ENCODE results near the gene PLCXD3. TPM values are rescaled to one million over a fixed set of nuclear protein-coding genes. Genes with fewer than 3 reads are reported as not detected.
A peak's percentile ranks its signal among the peaks of the same experiment; 100 is the strongest.

The PLCXD3 gene, protein sequence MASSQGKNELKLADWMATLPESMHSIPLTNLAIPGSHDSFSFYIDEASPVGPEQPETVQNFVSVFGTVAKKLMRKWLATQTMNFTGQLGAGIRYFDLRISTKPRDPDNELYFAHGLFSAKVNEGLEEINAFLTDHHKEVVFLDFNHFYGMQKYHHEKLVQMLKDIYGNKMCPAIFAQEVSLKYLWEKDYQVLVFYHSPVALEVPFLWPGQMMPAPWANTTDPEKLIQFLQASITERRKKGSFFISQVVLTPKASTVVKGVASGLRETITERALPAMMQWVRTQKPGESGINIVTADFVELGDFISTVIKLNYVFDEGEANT
- polyA plus RNA-seq (ENCODE audit: insufficient read length in 4 of 4) = under 1 TPM; 0.30 to 0.56 (median 0.37) TPM

DNA sequence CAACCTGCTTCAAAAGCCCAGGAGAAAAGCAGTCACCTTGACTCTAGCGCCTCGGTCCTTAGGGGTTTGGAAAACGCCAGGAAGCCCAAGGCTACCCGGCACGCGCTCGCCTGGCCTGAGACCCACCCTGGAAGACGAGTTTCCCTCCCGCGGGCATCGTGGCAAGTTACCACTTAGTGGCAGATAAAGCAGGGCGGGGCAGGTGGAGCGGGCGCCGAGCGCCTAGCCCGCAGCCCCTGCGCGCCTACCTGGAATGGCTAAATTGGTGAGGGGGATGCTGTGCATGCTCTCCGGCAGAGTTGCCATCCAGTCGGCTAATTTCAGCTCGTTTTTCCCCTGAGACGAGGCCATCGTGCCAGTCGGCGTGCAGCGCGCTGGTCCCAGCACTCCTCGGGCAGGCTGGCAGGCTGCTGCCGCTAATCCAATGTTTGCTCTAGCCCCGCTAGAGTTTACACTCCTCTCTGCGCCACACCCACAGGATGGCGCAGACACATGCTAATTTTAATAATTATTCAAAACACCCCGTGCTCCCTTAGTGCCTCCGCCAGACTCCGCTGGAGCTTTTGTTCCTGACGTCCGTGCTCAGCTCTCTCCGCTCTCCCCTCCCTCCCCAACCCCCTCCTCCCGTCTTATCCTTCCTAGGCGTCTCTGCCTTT lies at the start of gene PLCXD3:
TSS of gene PLCXD3 (minus strand) at position 426 of the 656 bp plus-strand sequence. CDS start at position 351, 75 bp downstream.
- peak in 1 of 4 donors; percentile 9 for DNase-seq (ENCODE audit: low read depth in 4 of 4, low spot score in 2 of 4)

GRCh38 chr5:41559184-41559583 lies 48.8 kb upstream of the PLCXD3 start:
- DNase-seq (ENCODE audit: low read depth in 4 of 4, low spot score in 2 of 4) = no peak

- no peak for DNase-seq (ENCODE audit: low read depth in 4 of 4, low spot score in 2 of 4)
These were observed 47.9 kb upstream of the PLCXD3 start for GRCh38 chr5:41558295-41558694.

GRCh38 chr5:41547991-41548390 lies 37.6 kb upstream of the PLCXD3 start:
- DNase-seq (ENCODE audit: low read depth in 4 of 4, low spot score in 2 of 4) = no peak

DNA sequence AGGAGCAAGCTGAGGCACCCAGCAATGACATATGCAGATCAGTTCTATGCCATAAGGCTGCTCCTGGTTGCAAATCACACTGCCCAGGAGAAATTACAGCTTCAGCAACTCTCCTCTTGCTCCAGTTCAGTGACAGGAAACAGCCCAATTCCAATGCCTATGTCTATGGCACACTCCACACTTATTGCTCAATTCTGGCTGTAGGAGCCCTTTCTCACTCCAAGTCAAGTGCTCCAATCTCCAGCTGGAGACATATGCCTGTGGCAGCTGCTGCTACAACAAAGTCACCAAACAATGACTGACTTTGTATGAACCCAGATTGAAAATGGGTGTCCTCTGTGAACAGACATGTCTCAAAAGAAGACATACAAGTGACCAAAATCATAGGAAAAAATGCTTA lies 31.8 kb upstream of the PLCXD3 start:
- no peak for DNase-seq (ENCODE audit: low read depth in 4 of 4, low spot score in 2 of 4)

- DNase-seq (ENCODE audit: low read depth in 4 of 4, low spot score in 2 of 4) = no peak
These were observed 29.1 kb upstream of the PLCXD3 start for GRCh38 chr5:41539454-41539853.

GRCh38 chr5:41537581-41537980 lies 27.2 kb upstream of the PLCXD3 start:
- DNase-seq (ENCODE audit: low read depth in 4 of 4, low spot score in 2 of 4) = no peak

DNA sequence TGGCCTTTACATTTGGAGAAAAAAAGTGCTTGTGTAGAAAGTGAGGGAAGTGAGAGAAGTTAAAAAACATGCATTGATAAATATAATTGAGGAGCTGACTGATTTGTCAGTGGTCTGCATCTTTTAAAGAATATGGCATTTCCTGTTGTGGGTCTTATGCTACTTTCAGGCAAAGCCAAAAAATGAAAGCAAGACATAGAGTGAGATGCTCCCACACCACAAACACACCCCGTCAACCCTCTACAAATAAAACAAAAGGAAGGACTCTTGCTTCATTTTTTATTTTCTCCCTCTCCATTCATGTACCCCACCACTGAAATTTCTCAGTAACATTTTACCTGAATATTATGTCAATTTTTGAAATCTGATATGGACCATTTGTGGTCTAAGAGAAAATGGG lies 22.1 kb upstream of the PLCXD3 start:
- DNase-seq (ENCODE audit: low read depth in 4 of 4, low spot score in 2 of 4) = no peak

DNA sequence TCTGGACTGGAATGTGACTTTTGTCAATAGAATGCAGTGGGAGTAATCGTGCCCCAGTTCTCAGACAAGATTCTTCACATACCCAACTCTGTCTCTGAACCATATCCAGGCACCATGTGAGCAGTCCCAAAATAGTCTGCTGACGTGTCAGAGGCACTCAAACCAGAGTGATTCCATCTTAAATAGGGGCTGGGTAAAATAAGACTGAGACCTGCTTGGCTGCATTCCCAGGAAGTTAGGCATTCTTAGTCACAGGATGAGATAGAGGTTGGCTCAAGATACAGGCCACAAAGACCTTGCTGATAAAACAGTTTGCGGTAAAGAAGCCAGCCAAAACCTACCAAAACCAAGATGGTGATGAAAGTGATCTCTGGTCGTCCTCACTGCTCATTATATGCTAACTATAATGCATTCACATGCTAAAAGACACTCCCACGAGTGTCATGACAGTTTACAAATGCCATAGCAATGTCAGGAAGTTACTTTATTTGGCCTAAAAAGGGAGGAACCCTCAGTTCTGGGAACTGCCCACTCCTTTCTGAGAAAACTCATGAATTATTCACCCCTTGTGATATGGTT lies 16.9 kb upstream of the PLCXD3 start:
- DNase-seq (ENCODE audit: low read depth in 4 of 4, low spot score in 2 of 4) = no peak

GRCh38 chr5:41526699-41527098 lies 16.3 kb upstream of the PLCXD3 start:
- DNase-seq (ENCODE audit: low read depth in 4 of 4, low spot score in 2 of 4) = no peak

DNA sequence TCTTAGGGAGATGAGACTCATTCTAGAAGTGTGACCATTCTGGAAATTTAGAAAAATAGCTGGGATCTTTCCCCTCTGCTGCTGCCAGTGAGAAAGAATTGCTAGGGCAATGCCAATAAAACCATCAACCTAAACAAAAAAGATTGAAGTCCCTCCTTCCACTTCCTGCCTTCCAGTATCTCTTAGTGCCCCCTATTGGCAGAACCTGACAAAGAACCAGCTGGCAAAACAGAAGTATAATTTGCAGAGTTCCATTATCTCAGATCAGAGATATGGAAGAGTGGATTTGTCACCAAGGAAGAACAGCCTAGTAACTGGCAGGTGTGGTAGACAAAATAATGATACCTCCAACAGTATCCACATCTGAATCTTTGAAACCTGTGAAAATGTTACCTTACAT lies 13.8 kb upstream of the PLCXD3 start:
- DNase-seq (ENCODE audit: low read depth in 4 of 4, low spot score in 2 of 4) = no peak

- no peak for DNase-seq (ENCODE audit: low read depth in 4 of 4, low spot score in 2 of 4)
These were observed 11.9 kb upstream of the PLCXD3 start for GRCh38 chr5:41522193-41522786.

- no peak for DNase-seq (ENCODE audit: low read depth in 4 of 4, low spot score in 2 of 4)
These were observed 9.4 kb upstream of the PLCXD3 start for GRCh38 chr5:41519801-41520200.

- peak in 1 of 4 donors; percentile 16 for DNase-seq (ENCODE audit: low read depth in 4 of 4, low spot score in 2 of 4)
These were observed 7.5 kb upstream of the PLCXD3 start for GRCh38 chr5:41517909-41518308.

GRCh38 chr5:41511241-41511640 lies 840 bp upstream of the PLCXD3 start:
- no peak for DNase-seq (ENCODE audit: low read depth in 4 of 4, low spot score in 2 of 4)

DNA sequence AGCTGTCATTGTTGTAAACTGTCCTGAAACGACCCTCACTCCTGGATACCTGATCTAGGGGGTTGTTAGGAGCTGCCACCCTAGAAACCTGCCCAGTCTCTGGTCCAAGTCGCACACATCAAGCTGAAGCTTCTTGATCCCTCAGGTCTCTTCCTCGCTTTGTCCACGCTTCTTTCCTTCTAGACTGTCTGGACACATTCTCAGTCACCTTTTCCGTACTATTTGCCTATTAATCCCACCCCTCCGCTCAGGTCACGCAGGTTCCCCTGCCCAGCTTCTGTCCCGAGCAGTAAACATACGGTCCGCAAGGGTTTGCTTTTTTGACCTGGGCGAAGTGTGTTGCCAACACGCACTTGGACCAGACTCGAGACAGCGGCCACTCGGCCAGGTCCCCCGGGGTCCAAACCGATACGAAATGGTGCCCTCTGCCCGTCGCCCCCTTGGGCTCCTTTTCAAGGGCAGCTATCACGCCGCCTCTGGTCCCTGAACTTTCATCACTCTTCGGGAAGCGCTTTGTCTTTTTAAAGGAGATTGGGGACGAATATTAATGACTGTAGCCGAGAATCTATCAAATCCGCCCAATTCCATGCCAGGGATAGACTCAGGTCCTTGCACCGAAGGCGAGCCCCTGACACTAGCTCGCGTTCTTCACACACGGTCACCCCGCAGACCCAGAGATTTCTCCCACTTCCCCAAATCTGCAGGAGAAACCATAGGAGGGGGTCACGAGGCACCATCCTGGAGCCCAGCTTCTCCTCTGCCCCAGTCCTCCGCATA lies 814 bp downstream of the PLCXD3 start:
- no peak for DNase-seq (ENCODE audit: low read depth in 4 of 4, low spot score in 2 of 4)

DNA sequence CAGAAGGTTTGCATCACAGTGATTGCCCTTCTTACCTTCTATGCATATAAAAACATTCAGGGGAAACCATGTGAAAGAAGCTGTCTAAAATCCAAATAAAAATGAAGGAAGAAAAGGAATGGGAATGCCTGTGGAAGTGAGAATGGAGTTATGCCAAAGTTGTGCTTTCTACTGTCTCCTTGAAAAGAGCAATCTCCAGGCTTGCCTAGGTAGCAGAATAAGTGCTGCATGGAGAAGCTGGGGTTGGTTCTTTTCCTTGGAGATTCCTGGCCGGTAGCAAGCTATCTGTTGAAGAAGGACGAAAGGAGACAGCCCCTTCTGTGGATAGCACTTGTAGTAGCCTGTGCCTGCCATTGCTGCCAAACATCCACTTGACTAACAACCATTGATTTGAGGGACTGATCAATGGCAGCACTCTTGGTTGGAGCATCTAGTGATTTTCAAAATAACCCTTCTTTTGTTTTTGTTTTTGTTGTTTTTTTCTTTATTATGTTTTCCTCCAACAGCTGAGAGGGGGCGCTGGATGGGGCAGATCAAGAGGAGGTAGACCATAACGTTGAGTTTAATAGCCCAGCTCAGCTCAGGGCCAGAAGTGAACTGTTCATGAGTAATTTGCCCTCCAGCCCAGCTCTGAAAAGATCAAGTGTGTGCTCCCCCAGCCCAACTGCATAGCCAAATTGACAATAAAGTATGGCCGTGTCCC lies 1.6 kb downstream of the PLCXD3 start:
- no peak for DNase-seq (ENCODE audit: low read depth in 4 of 4, low spot score in 2 of 4)

DNA sequence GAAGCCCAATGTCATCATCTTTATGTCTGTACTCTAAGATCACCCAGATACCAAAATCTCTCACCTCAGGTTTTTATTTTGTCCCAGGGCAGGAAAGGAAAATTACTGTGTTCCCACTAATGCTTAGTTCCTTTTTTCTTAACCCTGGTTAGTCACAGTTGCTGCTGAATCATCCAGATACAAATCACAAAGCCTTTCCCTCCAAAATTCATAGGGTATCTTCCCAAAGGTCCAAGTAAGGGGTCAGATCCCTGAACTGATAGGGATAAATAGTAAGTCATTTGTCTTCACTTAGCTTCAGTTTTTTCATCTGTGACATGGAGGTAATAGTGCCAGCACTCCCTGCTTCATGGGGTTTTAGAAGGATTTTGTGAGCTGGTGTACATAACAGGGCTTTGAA lies 2.2 kb downstream of the PLCXD3 start:
- no peak for DNase-seq (ENCODE audit: low read depth in 4 of 4, low spot score in 2 of 4)

DNA sequence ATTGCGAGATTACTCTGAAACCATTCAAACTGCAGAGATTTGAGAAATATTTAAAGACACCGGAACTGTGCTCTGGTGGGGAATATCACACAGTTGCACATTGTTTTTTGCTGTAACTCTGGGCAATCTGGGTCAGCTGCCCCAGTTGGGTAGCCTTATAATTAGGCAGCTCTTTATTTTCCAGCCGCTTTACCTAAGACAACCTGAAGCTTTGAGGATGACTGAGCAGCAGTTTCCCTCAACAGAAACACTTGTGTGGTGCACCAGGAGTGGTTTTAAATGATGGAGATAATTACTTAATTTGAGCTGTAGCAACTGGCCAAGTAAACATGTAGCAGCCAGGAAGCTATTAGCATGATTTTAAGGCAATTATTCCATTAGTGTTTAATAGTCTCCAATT lies 2.9 kb downstream of the PLCXD3 start:
- DNase-seq (ENCODE audit: low read depth in 4 of 4, low spot score in 2 of 4) = no peak

GRCh38 chr5:41503860-41504259 lies 6.5 kb downstream of the PLCXD3 start:
- no peak for DNase-seq (ENCODE audit: low read depth in 4 of 4, low spot score in 2 of 4)

Data from left renal cortex interstitium (tissue), 4 donors.